GM18517 (cell line): ENCODE results near the gene RAB20.
"Not testable (repeated sequence)": the region's sequence is repeated elsewhere in the genome, so short reads cannot be mapped to it uniquely, and the experiment has no call there.

Experiments used
- ATAC-seq: cut with Tn5 transposase; IDR thresholded peaks from one replicate; pipeline ENCODE4 v1.9.1; 2021; ENCODE audit warnings: mild to moderate bottlenecking, moderate library complexity; ENCODE audit not compliant: unreplicated experiment

RAB20 gene

GRCh38 chr13:110561344-110562035, at the start of gene RAB20:
Gene RAB20, minus strand, starts transcription at chr13:110561722. Its CDS starts 203 bp downstream, at chr13:110561519.
- ATAC-seq = peak; percentile 61

GRCh38 chr13:110610955-110611595, 49.6 kb upstream of the RAB20 start:
- ATAC-seq = peak; percentile 58

- no peak for ATAC-seq
Measured at GRCh38 chr13:110607675-110608224, 46.2 kb upstream of the RAB20 start.

- ATAC-seq = not testable (repeated sequence)
Measured at GRCh38 chr13:110606281-110606680, 44.8 kb upstream of the RAB20 start.

GRCh38 chr13:110605132-110605531, 43.6 kb upstream of the RAB20 start:
- ATAC-seq = no peak

GRCh38 chr13:110600980-110601379, 39.5 kb upstream of the RAB20 start:
- no peak for ATAC-seq

- ATAC-seq = no peak
Measured at GRCh38 chr13:110600261-110600819, 38.8 kb upstream of the RAB20 start.

- ATAC-seq = no peak
Measured at GRCh38 chr13:110597041-110597689, 35.6 kb upstream of the RAB20 start.

- ATAC-seq = peak; percentile 78
Measured at GRCh38 chr13:110593430-110594130, 32.1 kb upstream of the RAB20 start.

- ATAC-seq = no peak
Measured at GRCh38 chr13:110592665-110593064, 31.1 kb upstream of the RAB20 start.

- ATAC-seq = no peak
Measured at GRCh38 chr13:110590577-110590976, 29.1 kb upstream of the RAB20 start.

- no peak for ATAC-seq
Measured at GRCh38 chr13:110589793-110590390, 28.4 kb upstream of the RAB20 start.

- no peak for ATAC-seq
Measured at GRCh38 chr13:110583178-110583865, 21.8 kb upstream of the RAB20 start.

- no peak for ATAC-seq
Measured at GRCh38 chr13:110582421-110582954, 21.0 kb upstream of the RAB20 start.

GRCh38 chr13:110581506-110582185, 20.1 kb upstream of the RAB20 start:
- ATAC-seq = no peak

GRCh38 chr13:110580800-110581199, 19.3 kb upstream of the RAB20 start:
- no peak for ATAC-seq

- ATAC-seq = no peak
Measured at GRCh38 chr13:110578363-110578762, 16.8 kb upstream of the RAB20 start.

GRCh38 chr13:110576736-110577476, 15.4 kb upstream of the RAB20 start:
- ATAC-seq = no peak
